Pancreas (tissue), 10 donors: Measurements from ENCODE around the gene KCNQ4. TPM values are rescaled to one million over a fixed set of nuclear protein-coding genes. Genes with fewer than 3 reads are reported as not detected.

Experiments used
- ATAC-seq, 4 donors: fragments of 200-7000 bp; cut with Tn5 transposase; one replicate each; pipeline versions ENCODE4 v1.8.0 to v1.9.1; 2020; ENCODE audit warnings: mild to moderate bottlenecking in 4 of 4, moderate library complexity in 4 of 4
- DNase-seq, 6 donors: peaks; one replicate each; pipeline ENCODE4 v3.0.0-alpha.2; 2020
- FAIRE-seq: peaks from 2 replicates; lab custom pipeline; 2012; peaks lifted over from hg19 to GRCh38; lab: Jason Lieb, UNC
- H3K27ac ChIP-seq, 4 donors: fragments of 200-600 bp; sonication (generic); 1 replicate in 3 of 4; 2 replicates in 1 of 4; pipeline versions ENCODE4 v1.5.0 to v1.8.0; 2020
- H3K27me3 ChIP-seq, 4 donors: fragments of 200-600 bp; one replicate each; pipeline ENCODE4 v1.8.0; 2021
- H3K36me3 ChIP-seq, 3 donors: fragments of 200-600 bp; sonication (generic) in 1 of 3; one replicate each; pipeline versions ENCODE4 v1.5.0 to v1.8.0; 2020 to 2021
- H3K4me1 ChIP-seq, 3 donors: fragments of 200-600 bp; one replicate each; pipeline ENCODE4 v1.8.0; 2021
- H3K4me3 ChIP-seq, 4 donors: fragments of 200-600 bp; sonication (generic) in 2 of 4; one replicate each; pipeline versions ENCODE4 v1.5.0 to v1.8.0; 2020 to 2021
- H3K9me3 ChIP-seq, 4 donors: fragments of 200-600 bp; one replicate each; pipeline ENCODE4 v1.8.0; 2021
- WGBS, 2 donors: extraction: QIAGEN DNeasy Blood & Tissue Kit; methylation state at CpG; one replicate each; pipeline ENCODE4 v1.1.7; 2013; 5-methylcytosine and 5-hydroxymethylcytosine counted together
- intact Hi-C, 3 donors: fragments of 100-400 bp; cut with DNase I; formaldehyde crosslinking; loops; one replicate each; pipeline versions ENCODE4 v1.11.1 to v1.14.2; 2022
- polyA plus RNA-seq, 2 donors: library from polyadenylated mRNA; stranded (reverse); fragments of 200-250 nt; gene quantifications; one replicate each; pipeline ENCODE4 v1.2.3, GENCODE V29; 2013
- total RNA-seq, 6 donors: library from RNA; stranded (reverse); fragmentation: NEBNext Ultra II Directional in 4 of 6; extraction: Animal tissue kit (Norgen Biotek cat#: 25700) in 4 of 6; gene quantifications; one replicate each; pipeline versions ENCODE4 v1.2.1 to v1.2.4, GENCODE V29; 2021 to 2023
- TF ChIP-seq, protein P1 (sequence below), 4 donors: fragments of 200-600 bp; sonication (generic) in 3 of 4; IDR thresholded peaks; one replicate each; pipeline versions ENCODE4 v1.5.0 to v1.8.0; 2021; ENCODE audit warnings: antibody characterized with exemption in 4 of 4
- donor health status: healthy with polysubstance abuse.
- donor health status: DM: no; HTN: no; CAD: no; lungs with moderate emphysema.
- donor health status: DM: no; HTN: no; CAD: no.
- donor health status: control.
- donor health status: control.
- donor health status: Bipolar disorder and iron deficiency.
- donor health status: DM: yes; HTN: yes; CAD: no.
- donor health status: DM: no; HTN: no; CAD: no.
- donor health status: DM: no; HTN: no; CAD: no.
- donor health status: DM: yes; HTN: yes; CAD: no.

Gene KCNQ4
- total and polyA plus RNA-seq, 8 donors, result 0.35 to 6.5 (median 1.3) TPM

DNA sequence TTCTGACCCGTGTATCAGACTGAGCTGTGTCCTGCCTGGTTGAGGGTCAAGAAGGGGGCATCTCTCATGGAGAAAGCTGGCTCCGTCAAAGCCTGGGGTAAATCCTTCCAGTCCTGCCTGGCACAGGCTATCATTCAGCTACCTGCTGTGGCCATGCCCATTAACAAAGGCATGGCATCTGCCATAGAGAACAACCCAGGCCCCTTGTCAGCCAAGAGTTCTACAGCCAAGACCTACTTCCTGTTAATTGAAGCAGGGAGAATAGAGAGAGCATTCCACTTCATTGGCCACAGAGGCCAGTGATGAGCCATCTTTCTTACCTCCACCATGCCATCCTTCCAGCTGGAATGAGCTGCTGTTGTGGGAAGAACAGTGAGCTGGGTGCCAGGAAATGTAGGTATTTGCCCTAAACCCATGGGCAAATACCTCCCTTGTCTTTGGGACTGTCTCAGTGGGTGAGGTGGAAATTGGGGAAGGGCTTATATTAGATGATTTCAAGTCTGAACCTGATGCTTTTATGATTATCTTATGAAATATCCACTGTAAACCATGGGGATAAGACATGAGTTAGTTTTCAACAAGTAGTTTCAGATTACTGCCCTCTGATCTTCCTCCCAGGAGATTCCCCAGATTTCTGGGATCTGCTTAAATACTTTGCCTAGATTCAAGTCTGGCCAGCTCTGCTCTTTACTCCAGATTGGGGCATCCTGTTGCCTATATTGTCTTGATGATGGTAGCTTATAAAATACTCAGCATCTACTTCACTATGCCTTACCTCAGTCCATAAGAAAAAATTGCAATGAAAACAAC lies 11.2 kb upstream of the KCNQ4 start:
- H3K36me3 ChIP-seq, result peaks cover 0 to 22% (median 2%) of the 10 kb centered on the region in 3 donors
- ATAC-seq, result no peak

DNA sequence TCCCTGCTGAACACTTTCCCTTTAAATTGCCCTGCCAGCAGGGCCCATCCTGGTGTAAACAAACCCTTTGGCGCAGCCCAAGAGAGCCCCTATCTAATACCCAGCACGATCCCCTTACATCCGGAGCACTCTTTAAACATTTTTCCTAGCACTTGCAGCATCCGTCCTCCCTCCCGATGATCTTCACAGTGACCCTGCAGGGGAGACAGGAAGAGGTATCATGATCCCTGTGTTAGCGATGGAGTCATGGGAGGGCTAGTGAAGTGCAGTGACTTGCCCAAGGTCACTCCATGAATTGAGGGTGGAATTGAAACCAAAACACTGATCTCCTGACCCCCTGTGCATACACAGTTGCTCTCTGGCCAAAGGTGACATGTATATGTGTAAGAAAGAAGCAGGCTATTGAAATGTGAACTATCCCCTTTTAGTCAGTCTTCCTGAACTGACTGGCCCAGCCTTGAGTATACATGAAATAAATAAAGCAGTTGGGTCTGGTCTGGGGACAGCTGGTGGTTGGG lies 9.8 kb upstream of the KCNQ4 start:
- Histone ChIP-seq H3K4me1 (no peaks in the 10 kb centered on the region), H3K9me3 (no peaks in the 10 kb centered on the region), H3K4me3 (no peak overlapping the region), H3K27ac (no peak overlapping the region), H3K36me3 (peaks cover 0 to 16% (median 0%) of the 10 kb centered on the region in 3 donors), H3K27me3 (no peaks in the 10 kb centered on the region)
- FAIRE-seq (no peak), DNase-seq (no peak), ATAC-seq (peak; percentile 23 to 56 (median 32))
- 39 to 46% methylated on average over 6 of the region's 6 CpGs for WGBS, 2 donors
- TF ChIP-seq, protein P1, sequence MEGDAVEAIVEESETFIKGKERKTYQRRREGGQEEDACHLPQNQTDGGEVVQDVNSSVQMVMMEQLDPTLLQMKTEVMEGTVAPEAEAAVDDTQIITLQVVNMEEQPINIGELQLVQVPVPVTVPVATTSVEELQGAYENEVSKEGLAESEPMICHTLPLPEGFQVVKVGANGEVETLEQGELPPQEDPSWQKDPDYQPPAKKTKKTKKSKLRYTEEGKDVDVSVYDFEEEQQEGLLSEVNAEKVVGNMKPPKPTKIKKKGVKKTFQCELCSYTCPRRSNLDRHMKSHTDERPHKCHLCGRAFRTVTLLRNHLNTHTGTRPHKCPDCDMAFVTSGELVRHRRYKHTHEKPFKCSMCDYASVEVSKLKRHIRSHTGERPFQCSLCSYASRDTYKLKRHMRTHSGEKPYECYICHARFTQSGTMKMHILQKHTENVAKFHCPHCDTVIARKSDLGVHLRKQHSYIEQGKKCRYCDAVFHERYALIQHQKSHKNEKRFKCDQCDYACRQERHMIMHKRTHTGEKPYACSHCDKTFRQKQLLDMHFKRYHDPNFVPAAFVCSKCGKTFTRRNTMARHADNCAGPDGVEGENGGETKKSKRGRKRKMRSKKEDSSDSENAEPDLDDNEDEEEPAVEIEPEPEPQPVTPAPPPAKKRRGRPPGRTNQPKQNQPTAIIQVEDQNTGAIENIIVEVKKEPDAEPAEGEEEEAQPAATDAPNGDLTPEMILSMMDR (IDR thresholded peaks at IDR 0.05), result no peak
- intact Hi-C loops, result no loop called here

More for the DNA sequence above, 11.2 kb upstream of the KCNQ4 start:
- Histone ChIP-seq H3K4me1 (no peaks in the 10 kb centered on the region), H3K4me3 (no peak overlapping the region), H3K27me3 (no peaks in the 10 kb centered on the region), H3K9me3 (no peaks in the 10 kb centered on the region), H3K27ac (no peak overlapping the region)
- intact Hi-C loops, result no loop called here
- no peak for DNase-seq
- WGBS, 2 donors, result 87 to 90% methylated on average over 2 of the region's 2 CpGs
- TF ChIP-seq, protein P1 (IDR thresholded peaks at IDR 0.05), result no peak
- no peak for FAIRE-seq

DNA sequence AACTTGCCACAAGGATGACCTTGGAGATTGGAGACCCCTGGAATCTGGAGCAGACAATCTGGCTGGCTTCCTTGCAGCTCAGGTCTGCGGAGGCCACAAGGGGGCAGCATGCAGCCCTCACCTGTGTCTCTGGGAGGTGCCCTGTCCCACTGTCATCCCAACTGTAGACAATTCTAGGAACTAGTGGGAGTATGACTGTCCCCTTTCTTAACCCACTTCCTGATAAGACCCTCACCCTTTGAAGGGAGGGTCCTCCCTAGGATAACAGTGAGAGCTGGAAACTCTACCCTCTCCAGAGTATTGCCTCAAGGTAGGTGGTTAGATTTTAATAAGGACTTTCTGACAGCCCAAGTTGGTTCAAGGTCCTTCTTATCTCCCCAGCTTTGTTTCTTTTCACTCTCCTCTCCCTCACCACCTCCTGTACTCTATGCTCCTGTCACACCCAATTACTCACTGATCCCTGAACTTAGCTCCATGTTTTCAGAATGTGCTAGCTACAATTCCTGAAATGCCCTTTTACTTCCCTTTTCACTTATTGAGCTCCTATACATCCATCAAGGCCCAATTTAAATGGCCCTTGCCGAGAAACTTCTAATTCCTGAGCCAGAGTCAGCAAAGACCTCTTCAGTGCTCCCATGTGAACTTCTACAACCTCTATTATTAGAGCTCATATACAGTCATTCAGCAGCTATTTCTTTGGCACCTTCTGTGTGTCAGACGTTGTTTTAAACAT lies 9.2 kb upstream of the KCNQ4 start:
- H3K36me3 ChIP-seq, result peaks cover 0 to 10% (median 0%) of the 10 kb centered on the region in 3 donors
- H3K4me1 ChIP-seq, result no peaks in the 10 kb centered on the region
- FAIRE-seq (no peak), DNase-seq (peak in 5 of 6 donors; percentile 35 to 82 (median 64)), ATAC-seq (peak; percentile 78 to 94 (median 81))
- WGBS, 2 donors, result 26 to 44% methylated on average over 3 of the region's 3 CpGs
- H3K4me3 ChIP-seq, result no peak overlapping the region
- H3K27ac ChIP-seq, result no peak overlapping the region
- H3K27me3 ChIP-seq, result no peaks in the 10 kb centered on the region
- intact Hi-C loops, result no loop called here
- no peaks in the 10 kb centered on the region for H3K9me3 ChIP-seq
- TF ChIP-seq, protein P1 (IDR thresholded peaks at IDR 0.05), result peak; percentile 34 to 80 (median 76)

DNA sequence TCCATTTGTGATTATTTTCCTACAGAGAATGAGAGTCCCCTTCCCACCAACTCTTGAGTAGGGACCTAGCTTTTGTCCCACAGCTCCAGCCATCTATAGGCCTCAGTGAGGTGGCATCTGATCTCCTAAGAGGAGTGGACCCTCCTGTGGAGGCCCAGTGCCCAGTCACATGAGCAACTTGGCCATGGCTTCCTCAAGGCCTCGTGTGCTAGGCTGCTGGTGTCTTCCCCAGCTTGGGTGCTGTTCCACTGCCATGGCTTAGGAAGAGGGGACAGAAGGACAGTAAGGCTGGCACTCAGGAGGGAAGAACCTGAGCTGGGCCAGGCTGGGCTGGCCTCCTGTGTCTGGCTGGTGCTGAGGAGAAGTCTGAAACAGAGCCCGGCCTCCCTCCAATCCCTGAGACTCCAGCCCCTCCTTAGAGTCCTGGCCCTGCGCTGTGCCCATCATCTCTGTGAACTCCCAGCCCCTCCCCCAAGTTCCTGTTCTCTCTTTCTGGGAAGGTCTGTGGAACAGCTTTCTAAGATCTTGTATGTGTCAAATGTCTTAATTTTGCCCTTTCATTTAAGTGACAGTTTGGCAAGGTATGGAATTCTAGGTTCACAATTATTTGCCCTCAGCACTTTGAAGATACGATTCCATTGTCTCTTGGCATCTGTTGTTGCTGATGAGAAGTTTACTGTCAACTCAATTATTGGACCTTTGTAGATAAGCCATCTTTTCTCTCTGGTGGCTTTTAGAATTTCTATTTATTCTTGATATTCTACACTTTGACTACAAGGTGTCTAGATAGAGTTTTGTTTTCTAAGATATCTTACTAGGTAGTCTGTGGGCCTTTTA lies 7.1 kb upstream of the KCNQ4 start:
- no peak for ATAC-seq

More for the DNA sequence above, 7.1 kb upstream of the KCNQ4 start:
- Histone ChIP-seq H3K36me3 (no peaks in the 10 kb centered on the region), H3K4me3 (no peak overlapping the region), H3K27ac (no peak overlapping the region), H3K9me3 (no peaks in the 10 kb centered on the region), H3K27me3 (no peaks in the 10 kb centered on the region), H3K4me1 (no peaks in the 10 kb centered on the region)
- TF ChIP-seq, protein P1 (IDR thresholded peaks at IDR 0.05), result no peak
- intact Hi-C loops, result no loop called here
- no peak for FAIRE-seq
- peak in 1 of 6 donors; percentile 25 for DNase-seq
- 92 to 95% methylated on average over 4 of the region's 4 CpGs for WGBS, 2 donors
